Hippocampal formation (tissue), 2 donors: ENCODE data around the gene STK16.
A peak's percentile ranks its signal among the peaks of the same experiment; 100 is the strongest.
"Not testable (repeated sequence)": the region's sequence is repeated elsewhere in the genome, so short reads cannot be mapped to it uniquely, and the experiment has no call there.

ENCODE experiments used
- DNase-seq, 2 donors: peaks; one replicate each; lab custom pipeline; 2025; lab: John Stamatoyannopoulos, UW

The STK16 gene

DNA sequence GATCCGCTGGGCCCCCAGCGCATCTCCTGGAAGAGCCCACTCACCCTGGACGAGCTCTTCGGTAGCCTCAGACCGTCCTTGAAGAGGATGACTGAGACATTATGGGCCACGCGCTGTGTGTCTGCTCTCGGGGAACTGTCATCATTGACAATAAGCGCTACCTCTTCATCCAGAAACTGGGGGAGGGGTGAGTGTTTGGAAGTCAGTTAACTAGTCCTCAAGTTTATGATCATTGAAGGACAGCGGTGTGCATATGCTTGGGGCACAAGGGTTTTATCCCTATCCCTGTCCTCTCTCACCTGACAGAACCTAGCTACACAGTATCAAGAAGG, 586 bp downstream of the STK16 start:
- no peak for DNase-seq

DNA sequence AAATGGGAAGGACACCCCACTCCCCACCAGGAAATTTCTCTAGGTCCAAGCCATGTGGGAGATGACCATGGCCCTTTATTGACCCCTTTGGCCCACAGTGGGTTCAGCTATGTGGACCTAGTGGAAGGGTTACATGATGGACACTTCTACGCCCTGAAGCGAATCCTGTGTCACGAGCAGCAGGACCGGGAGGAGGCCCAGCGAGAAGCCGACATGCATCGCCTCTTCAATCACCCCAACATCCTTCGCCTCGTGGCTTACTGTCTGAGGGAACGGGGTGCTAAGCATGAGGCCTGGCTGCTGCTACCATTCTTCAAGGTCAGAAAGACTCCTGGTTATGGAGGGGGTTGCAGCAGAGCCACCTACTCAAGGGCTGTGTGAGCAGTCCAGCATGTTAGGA, 1.3 kb downstream of the STK16 start:
- no peak for DNase-seq

DNA sequence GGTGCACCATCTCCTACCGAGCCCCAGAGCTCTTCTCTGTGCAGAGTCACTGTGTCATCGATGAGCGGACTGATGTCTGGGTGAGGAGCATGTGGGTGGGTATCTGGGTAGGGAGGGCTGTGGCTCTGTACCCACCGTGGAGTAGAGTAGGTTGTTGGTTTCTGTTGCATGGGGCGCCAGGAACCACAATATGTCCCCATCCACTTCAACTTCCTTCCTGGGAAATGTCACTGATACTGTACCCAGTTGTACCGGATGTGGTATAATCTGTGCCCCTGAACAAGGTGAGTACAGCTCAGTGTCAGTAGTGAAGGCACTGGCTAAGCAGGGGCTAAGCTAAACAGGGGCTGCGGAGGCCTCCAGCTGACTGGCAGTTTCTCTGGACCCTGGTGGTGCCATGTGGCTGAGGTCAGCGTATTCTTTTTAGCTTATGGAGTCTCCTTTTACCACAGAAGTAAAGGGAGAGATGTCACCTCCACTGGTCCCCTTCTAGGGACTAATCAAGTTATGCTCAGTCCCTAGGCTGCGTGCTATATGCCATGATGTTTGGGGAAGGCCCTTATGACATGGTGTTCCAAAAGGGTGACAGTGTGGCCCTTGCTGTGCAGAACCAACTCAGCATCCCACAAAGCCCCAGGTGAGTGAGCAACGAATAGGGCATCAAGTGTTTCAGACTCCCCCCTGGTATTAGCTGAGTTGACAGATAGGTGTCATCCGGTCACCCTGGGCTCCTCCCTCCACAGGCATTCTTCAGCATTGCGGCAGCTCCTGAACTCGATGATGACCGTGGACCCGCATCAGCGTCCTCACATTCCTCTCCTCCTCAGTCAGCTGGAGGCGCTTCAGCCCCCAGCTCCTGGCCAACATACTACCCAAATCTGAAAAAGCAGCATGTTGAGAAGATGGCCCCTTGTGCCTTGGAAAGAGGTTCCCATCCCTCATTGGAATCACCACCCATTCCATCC, 2.7 kb downstream of the STK16 start:
- DNase-seq: no peak

GRCh38 chr2:219248845-219249202, 3.5 kb downstream of the STK16 start:
- no peak for DNase-seq

DNA sequence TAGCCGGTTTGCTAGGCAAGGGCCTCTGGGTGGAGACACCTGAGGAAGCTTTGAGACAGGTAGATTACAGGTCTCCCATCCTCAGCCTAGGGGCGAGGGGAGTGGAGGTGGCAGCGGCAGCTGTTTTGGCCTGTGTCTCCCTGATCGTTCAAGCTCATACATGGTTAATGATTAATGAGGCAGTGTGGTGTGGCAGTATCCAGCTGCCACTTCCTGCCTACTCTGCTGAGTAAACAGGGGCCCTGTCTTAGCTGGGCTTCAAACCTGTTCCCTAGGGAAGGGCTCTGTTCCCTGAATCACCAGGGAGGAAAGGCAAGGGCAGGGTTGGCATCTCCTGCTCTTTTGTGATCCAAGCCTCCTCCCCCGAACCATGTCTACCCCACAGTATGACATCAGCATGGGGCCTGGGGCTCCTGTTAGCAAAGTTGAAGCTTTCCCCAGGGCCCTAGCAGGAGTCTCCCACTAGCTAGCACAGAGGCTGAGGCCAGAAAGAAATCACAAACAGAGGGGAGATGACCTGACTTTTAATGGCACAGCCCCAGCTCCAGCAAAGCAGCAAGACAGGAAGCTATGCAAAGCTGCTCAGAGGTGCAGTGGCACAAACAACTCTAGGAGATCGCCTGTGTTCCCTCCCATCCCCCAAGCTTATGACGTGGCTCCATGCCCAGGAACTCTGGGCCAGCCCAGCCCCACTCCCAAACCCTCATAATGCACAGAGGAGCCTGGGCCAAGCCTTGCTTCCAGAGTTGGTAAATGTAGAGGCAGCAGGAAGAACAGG, 4.1 kb downstream of the STK16 start:
- DNase-seq: peak; percentile 53 to 67

GRCh38 chr2:219250049-219250781, 4.9 kb downstream of the STK16 start:
- DNase-seq: no peak

- no peak for DNase-seq
These were observed 6.4 kb downstream of the STK16 start for GRCh38 chr2:219251656-219252055.

GRCh38 chr2:219252084-219252483, 6.8 kb downstream of the STK16 start:
- no peak for DNase-seq

DNA sequence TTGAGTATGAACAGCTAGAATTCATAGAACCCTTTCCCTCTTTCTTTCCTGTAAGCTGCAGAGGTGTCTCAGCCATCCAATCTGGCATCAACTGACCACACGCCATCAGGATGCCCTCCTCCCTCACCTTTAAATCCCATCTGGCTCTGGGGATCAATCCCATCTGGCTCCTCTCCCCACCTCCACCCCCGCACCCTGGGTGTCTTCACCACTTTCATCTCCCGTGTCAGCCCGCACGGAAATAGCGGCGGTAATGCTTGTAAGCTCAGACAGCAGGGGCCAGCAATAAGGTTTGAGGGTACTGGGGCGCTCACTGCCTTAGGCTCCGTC, 7.3 kb downstream of the STK16 start:
- DNase-seq: no peak

DNA sequence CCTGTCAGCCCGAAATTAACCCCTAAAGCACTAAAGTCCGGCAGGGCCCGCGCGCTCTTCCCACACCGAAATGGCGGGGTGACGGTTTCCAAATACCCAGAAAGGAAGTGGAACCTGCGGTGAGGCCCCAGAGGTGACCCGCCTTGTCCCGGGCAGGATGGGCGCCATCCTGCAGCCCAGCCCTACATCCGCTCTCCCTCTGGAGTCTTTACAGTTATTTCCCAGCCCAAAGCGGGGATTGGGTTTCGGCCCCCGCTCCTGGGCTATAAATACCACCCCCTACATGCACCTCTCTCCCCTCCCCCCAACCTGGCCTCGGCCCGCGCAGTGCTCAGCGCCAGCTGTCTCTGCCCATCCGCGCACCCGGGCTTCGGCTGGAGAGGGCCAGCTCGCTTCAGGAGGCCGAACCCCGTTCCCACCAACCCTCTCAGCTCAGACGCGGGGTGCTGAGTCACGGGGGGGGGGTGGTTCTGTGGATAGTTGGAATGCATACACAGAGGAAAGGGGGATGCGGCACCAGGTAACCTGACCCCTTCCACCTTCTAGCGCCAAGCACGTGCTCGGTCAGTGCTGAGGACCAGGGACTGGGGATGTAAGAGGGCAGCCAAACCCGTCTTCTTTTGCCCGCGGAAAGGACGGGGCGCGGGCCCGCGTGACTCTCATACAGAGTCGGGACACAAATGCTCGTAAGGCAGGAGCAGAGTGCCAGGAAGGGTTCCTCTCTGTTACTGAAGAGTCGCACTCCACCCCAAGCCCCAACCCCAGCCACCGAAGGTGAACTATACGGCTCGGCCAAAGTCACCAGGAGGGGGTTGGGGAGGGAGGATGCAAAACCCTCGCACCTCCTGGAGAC, 7.8 kb downstream of the STK16 start, which contains the start of gene TUBA4B:
Gene TUBA4B (plus strand): TSS at position 344 of the 853 bp plus-strand sequence. CDS start 165 bp downstream, at position 509.
- no peak for DNase-seq

GRCh38 chr2:219253753-219254589, 8.7 kb downstream of the STK16 start, which contains the start of gene TUBA4A:
TUBA4A (minus strand) TSS chr2:219253918; CDS start chr2:219253858, 60 bp downstream.
- peak; percentile 71 to 72 for DNase-seq

DNA sequence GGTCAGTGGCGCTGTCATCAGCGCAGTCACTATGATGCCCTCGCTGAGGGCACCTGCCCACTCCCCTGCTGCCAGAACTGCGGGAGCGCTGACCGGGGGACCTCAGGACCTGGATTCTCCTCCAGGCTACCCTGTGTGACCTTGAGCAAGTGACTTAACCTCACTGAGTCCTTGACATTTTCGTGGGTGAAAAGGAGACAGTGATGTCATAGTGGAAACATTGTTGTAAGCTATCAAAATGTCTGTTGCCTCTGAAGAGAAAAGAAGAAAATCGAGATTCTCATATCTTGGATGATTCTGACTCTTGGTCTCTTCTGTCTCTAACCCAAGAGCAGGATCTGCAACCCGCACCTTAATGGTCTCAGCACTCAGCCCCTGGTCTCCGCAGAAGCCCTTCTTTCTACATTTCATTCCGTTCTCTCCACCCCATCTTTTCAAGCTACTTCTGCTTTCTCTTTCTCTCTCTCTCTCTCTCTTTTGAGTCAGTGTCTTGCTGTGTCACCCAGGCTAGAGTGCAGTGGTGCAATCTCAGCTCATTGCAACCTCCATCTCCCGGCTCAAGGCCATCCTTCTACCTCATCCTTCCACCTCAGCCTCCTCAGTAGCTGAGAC, 9.4 kb downstream of the STK16 start:
- DNase-seq: no peak

DNA sequence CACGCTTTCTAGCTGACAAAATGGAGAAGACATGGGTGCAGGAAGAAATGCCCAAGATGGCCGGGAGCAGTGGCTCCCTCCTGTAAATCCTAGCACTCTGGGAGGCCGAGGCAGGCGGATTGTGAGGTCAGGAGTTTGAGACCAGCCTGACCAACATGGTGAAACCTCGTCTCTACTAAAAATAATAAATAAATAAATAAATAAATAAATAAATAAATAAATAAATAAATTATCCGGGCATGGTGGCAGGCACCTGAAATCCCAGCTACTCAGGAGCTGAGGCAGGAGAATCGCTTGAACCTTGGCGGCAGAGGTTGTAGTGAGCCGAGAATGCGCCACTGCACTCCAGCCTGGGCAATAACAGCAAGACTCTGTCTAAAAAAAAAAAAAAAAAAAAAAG, 13.7 kb downstream of the STK16 start:
- DNase-seq: not testable (repeated sequence)

DNA sequence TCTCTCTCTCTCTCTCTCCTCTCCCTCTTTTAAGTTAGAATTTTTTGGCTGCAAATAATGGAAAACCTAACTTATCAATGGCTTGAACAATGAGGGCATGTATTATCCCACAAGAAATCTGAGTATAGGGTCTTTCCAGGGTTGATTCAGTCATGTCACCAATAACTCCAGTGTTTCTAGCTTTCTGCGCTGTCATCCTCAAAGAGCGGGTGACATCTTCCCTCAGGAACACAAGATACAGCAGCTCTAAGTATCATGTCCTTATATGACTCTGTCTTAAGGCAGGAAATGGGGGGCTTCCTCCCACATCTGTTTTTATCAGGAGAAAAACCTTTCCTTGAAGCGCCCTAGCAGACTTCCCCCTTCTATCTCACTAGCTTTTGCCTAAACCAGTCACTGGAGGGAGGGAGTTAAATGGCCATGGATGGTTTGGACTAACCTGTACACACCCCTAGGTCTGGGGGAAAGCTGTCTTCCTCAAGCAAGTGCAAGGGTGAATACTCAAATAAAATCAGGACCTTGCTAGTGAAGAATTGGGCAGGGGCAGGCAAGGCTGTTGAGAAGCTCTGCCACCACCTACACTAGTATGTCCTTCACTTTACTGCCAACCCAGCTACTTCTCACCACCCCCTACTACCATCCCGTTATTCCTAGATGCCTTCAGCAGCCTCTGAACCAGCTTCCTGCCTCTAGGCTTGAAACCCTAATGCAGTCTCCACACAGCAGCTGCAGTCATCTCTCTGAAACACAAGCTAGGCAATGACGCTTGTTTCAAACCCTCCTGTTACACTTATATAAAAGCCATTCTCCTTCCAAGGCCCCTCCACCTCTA, 16.0 kb downstream of the STK16 start:
- no peak for DNase-seq

GRCh38 chr2:219266232-219266631, 21.0 kb downstream of the STK16 start:
- DNase-seq: no peak

- DNase-seq: no peak
These were observed 21.6 kb downstream of the STK16 start for GRCh38 chr2:219266886-219267285.

DNA sequence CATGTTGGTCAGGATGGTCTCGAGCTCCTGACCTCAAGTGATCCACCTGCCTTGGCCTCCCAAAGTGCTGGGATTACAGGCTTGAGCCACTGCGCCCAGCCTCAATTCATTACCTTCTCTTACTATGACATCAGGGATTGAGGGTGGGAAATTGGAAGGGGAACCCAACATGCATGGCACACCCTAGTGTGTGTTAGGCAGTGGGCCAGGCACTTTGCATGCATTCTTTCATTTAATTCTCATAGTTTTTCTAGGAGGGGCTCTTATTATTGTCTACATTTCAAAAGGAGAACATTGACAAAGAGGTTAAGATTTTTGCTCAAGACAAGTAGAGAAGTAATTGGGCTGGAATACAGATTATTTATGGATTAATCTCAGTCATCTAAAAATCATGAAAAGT, 23.0 kb downstream of the STK16 start:
- DNase-seq: no peak

DNA sequence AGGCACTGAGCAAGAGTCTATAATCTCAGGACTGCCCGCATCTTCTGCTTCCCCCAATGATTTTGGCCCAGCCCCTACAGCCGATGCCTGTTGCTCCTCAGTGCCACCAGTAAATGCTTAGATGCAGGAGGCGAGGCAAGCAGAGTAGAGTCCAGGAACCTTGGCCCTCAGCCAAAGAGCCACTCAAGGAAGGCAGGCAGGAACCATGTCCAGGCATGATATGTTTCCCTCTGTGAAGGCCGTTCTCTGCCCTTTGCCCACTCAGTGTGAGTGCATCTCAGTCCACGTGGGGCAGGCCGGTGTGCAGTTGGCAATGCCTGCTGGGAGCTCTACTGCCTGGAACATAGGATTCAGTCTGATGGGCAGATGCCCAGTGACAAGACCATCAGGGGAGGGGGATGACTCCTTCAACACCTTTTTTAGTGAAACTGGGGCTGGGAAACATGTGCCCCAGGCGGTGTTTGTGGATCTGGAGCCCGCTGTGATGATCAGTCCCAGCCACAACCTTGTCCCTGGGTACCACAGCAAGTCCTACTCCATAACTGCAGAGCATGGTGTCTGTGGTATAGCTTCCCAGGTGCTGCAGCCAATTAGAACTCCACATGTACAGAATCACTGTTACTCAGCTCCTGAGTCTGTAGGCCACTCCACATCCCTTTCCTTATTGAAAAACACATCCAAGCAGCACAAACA, 24.2 kb downstream of the STK16 start:
- DNase-seq: no peak

- DNase-seq: no peak
These were observed 24.7 kb downstream of the STK16 start for GRCh38 chr2:219270055-219270372.
